Measurements from ENCODE around the gene TMC1.

- TF ChIP-seq CTCF (IDR thresholded peaks at IDR 0.05) = no peak
- no peak for TF ChIP-seq POLR2A (IDR thresholded peaks at IDR 0.05)
These were observed 352.0 kb downstream of the TMC1 start for GRCh38 chr9:72873456-72873855.

Measured in stomach (tissue), 4 donors.